Limb (tissue), 2 donors: ENCODE measurements around the gene HS6ST2.

Experiments used
- DNase-seq, 2 donors: peaks; one replicate each; pipeline ENCODE4 v3.0.0-alpha.2; 2016; ENCODE audit errors: extremely low spot score in 2 of 2

HS6ST2 gene

GRCh38 chrX:132802033-132802432 is 156.4 kb downstream of the HS6ST2 start:
- DNase-seq, result no peak

- DNase-seq, result no peak
These were observed 163.2 kb downstream of the HS6ST2 start for GRCh38 chrX:132795181-132795580.

DNA sequence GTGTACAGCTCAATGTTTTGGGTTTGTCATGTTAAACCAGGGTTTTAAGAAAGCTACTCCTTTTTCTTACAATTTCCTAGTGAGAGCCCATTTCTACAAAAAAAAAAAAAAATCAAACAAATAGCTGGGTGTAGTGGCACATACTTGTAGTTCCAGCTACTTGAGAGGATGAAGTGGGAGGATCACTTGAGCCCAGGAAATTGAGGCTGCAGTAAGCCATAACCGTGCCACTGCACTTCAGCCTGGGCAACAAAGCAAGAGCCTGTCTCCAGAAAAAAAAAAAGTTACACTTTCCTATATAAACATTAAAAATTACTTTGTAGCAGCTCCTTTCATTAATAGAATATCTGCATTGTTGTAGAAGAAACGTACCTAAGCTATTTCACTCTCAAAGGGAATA is 166.7 kb downstream of the HS6ST2 start:
- no peak for DNase-seq

- no peak for DNase-seq
These were observed 168.1 kb downstream of the HS6ST2 start for GRCh38 chrX:132790329-132790728.

DNA sequence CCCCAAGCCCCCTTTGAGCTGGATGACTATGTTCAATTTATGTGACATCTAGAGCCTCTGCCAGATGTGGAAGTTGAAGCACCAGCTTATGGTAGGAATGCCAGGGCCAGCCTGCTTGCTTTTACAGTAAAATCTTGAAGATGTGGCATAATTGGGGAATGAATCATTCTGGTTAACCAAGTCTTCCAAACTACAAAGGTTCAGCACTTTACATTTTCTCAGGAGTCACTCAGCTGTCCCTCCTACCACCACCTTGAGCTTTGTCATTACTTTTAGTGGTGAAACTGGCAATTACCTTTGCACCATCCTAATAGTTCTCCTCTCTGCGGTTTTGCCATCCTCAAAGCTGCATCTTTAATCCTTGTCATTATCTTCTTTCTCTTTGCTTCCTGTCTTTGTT is 172.2 kb downstream of the HS6ST2 start:
- no peak for DNase-seq

DNA sequence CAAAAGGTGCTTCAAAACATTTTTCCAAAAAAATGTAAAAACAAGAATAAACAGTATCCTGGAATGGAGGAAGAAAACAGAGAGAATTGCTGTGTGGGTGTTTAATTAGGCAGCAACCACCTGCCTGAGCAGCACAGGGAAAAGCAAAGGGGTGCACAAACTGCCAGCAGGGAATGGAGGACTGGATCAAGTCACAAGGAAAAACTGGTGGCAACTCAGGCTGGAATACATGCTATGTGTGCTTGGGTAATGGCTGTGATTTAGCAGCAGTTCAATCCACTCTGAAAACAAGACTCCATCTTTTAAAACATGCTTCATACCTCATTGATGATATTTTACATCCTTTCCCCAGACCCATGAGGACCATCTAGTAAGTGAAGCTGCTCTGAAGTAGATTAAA is 179.5 kb downstream of the HS6ST2 start:
- no peak for DNase-seq

DNA sequence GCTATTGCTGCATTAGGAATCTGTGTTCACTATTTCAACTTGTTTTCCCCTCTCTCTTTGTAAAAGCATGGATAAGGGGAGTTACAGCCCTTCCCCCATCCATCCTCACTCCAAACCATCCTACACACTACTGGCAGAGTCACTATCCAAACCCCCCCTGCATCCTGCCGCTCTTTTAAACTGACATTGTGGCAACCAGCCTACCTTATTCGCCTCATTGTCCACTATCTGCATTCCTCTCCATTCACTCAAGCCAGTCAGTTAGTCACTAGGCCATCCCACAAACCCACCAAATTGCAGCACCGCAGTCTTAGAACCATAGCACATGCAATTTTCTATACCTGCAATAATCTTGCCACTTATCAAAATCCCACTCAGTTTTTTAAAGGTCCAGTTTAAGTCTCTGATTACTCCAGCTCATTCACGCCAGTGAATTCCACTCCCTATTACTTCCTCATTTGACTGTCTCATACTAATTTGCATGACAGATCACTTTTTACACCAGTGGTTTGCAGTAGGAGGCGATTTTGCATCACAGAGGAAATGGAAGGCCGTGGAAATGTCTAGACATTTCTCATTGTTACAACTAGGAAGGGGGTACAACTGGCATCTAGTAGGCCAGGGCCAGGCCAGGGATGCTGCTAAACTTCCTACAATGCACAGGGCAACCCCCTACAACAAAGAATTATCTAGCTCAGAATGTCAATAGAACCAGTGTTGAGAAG is 181.8 kb downstream of the HS6ST2 start:
- DNase-seq, result no peak

DNA sequence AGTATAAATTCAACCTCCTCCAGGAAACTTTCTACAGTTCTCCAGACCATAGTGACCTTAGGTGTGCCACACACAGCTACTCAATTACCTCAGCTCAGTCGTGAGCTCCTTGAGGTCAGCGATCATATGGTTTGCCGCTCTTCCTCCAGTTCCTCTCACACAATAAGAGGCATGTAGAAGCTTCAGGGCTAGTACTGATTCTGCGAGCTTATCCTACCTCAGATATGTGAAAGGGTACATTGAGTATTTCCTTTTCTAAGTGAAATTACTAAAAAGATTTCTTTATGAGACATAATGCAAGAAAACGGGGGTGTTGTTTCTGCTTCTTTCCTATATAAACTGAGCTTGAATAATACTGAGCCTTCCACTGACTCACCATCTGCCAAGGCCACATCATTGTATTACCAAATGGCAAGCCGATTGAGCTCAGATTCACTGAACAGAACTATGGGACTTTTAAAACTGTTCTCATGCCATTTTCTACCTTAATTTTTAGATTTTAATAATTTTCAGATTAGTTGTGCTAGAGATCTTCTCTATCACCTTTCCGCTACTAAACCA is 183.1 kb downstream of the HS6ST2 start:
- no peak for DNase-seq

DNA sequence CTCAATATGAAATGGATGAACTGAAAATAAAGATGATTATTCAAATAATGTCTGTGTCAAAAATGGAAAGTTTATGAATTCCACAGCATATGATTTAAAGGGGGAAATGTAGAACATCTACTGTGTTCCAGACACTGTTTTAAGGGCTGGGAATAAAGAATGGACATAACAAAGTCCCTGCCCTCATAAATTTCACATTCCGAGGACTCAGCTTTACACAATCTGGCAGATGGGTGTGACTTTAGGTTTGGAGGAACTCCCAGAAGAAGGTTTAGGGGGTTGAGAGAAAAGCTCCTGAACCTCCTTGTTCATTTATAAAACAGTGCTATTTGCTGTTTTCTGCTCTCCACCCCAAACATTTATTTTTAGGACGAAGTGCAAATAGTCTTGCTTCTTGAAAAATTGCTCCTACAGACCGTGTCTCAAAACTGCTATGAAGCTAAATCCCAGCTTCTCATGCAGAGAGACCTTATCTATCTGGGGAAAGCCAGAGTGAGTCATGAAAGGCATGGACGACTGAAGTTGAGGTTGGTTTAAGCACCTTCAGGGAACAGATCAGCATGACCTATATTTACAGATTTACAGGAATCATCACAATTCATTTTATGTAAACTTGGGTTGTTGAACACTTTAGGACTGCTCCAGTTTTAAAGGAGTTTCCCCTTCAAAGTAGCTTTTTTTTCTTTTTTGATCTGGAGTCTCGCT is 184.3 kb downstream of the HS6ST2 start:
- DNase-seq, result no peak

- DNase-seq, result no peak
These were observed 188.8 kb downstream of the HS6ST2 start for GRCh38 chrX:132769609-132770008.

DNA sequence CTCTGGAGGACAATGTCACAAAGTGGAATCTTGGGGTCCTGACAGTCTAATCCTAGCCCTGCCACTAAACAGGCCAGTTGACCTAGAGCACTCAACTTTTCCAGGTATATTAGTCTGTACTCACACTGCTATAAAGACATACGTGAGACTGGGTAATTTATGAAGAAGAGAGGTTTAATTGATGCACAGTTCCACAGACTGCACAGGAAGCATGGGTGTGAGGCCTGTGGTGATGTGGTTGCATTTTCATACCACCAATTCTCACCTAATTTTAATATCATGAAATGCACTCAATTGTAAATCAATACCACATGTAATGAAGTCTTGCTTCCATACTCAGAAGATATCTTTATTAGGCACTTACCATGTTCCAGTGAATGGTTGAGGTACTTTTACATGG is 192.0 kb downstream of the HS6ST2 start:
- DNase-seq, result no peak

- no peak for DNase-seq
These were observed 194.9 kb downstream of the HS6ST2 start for GRCh38 chrX:132763528-132763927.

GRCh38 chrX:132758759-132759158 is 199.7 kb downstream of the HS6ST2 start:
- no peak for DNase-seq

DNA sequence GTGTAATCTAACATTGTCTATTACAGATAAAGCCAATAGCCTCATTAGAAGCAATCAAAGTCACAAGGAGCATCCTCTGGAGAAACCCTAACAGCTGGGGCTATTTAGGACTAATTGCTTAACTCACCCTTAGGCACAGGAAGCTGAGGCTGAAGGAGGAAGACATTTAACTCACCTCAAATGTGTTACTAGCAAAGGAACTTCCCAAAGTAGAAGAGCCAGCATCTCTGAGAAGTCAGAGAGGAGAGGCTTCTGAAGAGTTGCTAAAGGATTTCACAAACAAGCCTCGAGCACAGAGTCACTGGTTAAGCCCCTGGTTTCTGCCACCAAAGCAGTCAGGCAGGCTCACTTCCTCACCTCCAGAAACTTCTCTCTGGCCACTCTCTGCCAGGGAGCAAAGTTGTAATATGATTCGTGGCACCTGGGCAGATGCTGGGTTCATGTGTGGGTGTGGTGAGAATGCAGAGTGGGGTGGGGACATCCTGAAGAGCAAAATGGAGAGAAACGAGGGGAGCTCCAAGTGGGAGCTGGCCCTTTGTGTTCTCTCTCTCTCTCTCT is 201.3 kb downstream of the HS6ST2 start:
- DNase-seq, result no peak

- DNase-seq, result no peak
These were observed 202.0 kb downstream of the HS6ST2 start for GRCh38 chrX:132756439-132756838.

DNA sequence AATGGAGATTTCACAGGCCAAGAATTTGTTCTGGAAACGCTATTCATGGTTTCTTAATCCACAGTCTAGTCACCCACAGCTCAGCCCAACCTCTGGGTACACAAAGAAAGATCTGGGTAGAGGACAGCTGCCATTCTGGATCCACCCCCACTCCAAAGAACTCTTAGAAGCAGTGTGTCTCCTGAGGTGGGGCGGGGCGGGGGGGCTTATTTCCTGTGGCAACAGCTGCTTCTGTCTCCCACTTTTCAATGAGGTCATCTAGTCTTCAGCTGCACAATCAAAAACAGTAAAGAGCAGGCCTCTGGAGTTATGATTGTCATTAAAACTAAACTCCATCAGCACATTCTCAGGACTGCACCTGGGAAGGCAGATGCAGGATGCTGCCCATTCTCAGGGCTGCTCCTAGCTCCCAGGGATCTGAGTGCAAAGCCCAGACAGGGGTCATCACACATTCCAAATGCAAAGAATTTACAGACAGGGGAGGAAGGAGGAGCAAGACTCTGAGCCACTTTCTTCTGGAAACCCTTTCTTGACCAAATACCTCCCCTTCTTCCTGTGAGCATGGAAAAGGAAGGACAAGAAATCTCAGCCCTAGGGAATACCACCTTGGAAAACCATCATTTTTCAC is 207.3 kb downstream of the HS6ST2 start:
- DNase-seq, result peak; percentile 44 to 65

GRCh38 chrX:132750331-132751062 is 207.9 kb downstream of the HS6ST2 start:
- DNase-seq, result no peak

DNA sequence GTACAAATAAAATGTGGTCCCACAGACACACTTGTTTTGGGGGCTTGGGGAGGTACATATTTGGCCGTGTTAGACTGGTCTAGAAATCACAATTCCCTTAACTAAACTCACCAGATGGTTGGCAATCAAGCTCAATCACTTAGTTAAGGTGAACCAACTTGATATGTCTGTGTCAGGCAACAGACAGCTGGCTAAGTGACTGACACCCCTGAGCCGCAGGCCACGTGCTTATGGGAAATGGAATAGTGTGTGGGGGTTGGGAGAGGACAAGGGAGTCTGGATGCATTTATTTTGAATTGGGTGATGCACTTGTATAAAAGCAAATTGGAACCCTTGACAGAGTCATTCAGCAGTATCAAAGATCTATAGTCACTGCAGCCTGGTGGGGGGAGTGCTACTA is 209.0 kb downstream of the HS6ST2 start:
- no peak for DNase-seq

- no peak for DNase-seq
These were observed 209.5 kb downstream of the HS6ST2 start for GRCh38 chrX:132748909-132749308.

DNA sequence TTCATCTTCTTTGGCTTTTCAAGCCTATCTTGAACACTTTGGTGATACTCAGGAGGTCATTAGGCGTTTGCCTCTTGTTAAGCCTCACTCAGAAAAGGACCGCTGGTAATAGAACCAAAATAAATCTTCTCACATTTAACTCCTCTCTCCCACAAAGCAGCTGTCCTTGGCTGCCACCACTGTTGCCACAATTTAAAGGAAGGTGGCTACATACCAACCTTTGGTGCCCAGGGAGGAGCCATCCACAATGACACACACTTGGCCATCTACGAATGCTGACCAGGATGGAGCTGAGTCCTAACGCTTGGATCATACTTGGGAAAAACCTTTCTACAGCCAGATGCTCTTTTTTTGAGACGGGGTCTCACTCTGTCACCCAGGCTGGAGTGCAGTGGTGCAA is 210.2 kb downstream of the HS6ST2 start:
- no peak for DNase-seq

GRCh38 chrX:132745593-132745992 is 212.8 kb downstream of the HS6ST2 start:
- DNase-seq, result no peak
